HG02840 (cell line): ENCODE measurements around the gene TEX261.
A peak's percentile ranks its signal among the peaks of the same experiment; 100 is the strongest.

ENCODE experiments used
- ATAC-seq: cut with Tn5 transposase; IDR thresholded peaks from one replicate; pipeline ENCODE4 v1.9.1; 2021; ENCODE audit warnings: mild to moderate bottlenecking, moderate library complexity, moderate number of reproducible peaks; ENCODE audit not compliant: unreplicated experiment, low FRiP score

Gene TEX261

DNA sequence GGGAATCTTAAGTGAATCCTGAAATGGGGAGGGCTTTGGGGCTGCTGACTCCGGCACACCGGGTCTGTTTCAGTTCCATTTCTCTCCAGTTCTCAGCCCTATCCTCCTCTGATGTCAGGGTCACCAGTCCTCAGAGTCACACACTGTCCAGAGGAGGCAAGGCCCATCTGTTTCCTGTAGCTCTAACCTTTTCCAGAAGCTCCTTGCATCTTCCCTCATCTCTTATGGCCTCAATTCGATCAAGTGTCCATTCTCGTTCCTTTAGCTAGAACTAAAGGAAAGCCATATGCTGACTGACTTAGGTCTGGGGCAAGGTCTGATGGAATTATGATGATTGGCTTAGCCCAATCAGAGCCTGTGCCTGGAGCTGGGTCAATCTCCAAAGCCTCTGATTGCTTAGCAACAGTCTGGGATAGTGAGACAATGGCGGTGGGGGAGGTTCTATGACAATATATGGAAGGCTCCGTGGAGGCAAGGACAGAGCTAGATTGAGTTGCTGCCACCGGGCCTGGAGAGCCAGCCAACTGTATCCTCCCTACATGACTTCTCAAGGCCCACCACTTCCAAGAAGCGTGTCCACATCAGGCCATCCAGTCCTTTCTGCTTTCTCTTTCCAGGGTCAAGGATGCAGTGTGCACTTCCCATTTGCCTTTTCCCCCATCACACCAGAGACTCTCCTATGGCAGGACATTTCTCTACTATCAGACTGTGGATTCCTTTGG, 11.0 kb downstream of the TEX261 start:
- no peak for ATAC-seq

DNA sequence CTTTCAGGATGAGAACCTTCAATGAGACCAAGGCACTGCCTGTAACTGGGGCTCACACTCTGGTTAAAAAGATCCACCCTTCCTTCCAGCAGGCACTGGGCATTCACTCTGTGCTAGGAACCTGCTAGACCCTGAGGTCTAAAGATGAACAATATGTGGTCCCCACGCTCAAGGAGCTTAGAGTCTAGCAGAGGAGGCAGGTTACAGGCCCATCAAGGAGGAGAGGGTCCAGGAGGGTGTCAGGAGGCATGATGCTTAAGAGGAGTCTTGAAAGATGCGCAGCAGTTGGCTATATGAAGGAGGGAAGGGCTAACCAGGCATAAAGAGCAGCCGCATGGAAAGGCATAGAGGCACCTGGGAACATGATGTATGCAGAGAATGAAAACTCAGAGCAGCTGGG, 11.7 kb downstream of the TEX261 start:
- ATAC-seq, result no peak

DNA sequence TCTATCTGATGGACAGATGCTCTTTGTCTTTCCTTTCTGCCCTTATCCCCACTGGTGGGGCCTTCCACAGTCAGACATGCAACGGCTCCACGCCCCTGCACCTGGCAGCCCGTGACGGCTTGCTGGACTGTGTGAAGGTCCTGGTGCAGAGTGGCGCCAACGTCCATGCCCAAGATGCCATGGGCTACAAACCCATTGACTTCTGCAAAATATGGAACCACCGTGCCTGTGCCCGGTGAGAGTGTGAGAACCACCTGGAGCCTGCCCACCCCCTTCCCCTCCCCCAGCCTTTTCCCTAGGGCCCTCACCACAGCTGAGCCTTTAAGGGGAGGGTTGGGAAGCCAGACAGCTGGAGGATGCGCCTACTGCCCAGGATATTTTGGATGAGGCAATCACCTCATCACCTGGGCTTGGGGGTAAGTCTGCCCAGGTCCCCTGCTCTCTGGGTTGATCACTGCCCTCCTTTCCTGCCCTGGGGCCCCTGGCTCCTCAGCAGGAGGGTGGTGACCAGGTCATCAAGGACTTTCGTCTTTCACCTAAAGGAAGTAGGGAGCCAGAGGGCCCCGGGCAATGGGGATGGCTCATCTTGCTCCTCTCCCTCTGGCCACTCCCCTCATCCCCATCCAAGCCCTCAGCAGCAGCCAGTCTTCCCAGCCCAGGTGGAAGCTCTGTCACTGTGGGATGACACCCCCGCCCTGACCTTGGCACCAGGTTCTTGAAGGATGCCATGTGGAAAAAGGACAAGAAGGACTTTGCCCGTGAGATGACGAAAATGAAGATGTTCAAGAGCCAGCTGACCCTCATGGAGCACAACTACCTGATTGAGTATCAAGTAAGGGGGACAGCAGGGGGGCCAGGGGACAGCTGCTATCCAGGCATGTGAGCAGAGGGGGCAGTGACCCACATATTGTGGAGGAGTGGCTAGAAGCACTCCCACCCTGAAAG, 12.5 kb downstream of the TEX261 start:
- ATAC-seq, result no peak

DNA sequence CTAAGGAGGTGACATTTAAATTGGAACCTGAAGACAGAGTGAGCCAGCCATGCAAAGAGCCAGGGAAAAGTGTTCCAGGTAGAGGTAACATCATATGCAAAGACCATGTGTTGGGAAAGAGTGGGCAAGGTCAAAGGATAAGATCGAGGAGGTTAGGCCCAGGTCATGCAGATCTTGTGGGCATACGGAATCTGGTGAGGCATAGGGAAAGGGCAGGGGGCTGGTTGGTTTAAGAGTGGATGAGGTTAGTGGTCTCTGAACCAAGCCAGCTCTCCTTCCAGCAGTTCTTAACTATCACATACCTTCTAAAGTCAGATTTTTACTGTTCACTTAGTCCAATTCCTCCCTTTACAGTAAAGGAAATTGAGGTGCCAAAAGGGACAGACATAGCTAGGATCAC, 13.3 kb downstream of the TEX261 start:
- no peak for ATAC-seq

DNA sequence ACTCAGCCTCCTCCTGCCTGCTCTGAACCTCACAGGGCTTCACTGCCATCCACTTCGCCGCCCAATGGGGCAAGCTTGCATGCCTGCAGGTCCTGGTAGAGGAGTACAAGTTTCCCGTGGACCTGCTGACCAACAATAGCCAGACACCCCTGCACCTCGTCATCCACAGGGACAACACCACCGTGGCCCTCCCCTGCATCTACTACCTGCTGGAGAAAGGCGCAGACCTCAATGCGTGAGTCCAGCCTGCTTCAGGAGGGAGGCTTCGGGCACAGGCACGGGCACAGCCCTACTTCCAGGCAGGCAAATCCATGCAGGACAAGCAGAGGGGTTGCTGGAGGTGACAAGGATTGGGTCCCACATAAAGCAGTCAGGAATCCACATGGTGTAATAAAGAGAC, 15.0 kb downstream of the TEX261 start:
- ATAC-seq, result no peak

DNA sequence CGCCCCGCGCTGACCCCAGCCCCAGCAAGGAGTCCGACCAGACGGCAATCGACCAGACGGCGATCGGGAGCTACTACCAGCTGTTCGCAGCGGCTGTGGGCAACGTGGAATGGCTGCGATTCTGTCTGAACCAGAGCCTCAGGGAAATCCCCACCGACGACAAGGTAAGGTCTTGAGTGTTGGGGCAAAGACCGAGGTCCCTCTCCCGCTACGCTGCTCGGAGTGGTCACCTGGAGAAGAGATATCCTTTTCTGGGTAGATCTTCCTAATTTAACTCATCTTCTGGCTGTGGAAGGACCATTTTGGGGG, 15.5 kb downstream of the TEX261 start:
- ATAC-seq, result no peak

DNA sequence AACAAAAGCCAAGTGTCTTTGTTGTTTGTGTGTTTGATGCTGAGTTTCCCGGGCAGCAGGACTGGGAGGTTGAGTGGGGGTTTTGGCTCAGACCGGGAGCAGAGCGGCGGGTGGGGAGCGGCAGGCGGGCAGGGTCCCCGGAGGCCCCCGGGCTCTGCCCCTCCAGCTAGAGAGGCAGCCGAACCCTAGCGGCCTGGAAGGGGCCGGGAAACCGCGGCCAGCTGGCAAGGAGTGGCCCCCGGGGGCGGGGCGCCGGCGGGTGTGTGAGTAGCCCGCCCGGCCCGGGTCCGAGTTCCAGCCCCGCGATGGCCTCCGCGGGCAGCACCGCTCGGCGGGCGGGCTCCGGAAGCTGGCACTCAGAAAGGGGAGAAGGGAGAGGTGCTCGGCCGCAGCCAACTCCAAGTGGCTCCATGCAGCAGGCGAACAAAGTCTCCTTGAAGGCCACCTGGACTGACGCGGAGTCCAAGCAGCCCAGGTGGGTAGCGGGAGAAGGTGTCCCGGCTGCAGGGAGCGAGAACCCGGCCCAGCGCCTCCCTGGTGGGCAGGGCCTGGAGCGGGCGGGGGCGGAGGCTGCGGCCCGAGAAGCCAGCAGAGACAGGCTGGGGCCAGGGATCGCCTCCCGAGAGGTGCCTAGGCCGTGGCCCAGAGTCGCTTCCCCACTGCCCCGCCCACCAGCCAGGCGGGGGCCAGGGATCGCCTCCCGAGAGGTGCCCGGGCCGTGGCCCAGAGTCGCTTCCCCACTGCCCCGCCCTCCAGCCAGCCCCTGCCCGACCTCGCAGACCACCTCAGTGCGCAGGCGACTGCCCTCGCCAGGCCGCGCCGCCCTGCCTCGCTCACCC, 16.1 kb downstream of the TEX261 start, which contains the start of gene ANKRD53:
TSS of gene ANKRD53 (plus strand) at position 290 of the 839 bp plus-strand sequence. CDS start at position 306, 16 bp downstream.
- ATAC-seq, result no peak

DNA sequence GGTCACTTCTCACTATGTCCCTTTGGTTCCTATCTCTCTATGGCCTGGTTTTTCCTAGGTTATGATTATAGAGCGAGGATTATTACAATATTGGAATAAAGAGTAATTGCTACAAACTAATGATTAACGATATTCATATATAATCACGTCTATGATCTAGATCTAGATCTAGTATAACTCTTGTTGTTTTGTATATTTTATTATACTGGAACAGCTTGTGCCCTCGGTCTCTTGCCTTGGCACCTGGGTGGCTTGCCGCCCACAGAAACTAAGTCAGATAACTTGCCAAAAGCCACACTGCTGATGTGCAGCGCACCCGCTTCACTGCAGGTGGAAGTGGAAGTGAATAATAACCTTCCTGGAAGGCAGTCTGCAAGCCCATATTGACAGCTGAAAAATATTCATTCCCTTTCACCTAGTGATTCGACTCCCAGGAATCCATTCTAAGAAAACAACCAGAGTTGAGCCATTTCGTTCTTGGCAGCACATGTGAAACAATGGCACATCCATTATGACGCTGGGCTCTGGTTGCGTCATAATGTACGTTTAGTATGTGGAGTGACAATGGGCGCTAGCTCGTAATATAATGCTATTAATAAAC, 17.0 kb downstream of the TEX261 start:
- ATAC-seq, result no peak

DNA sequence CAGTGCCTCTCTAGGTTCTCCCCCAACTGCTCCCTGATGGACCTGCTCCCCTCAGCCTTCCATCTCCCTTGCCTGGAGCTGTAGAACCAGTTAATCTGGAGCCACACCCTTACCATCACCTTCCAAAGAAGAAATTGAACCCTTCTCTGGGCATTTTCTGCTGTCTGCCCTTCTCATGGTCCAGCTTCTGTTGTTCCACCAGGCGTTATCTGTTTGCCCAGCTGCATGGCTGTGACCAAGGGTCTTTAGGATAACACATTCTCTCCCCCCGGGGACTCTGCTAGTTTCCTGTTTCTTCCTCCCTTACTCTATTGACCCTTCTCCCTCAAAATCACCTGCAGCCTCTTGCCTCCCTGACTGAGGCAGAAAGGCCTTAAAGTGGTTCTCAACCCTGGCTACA, 19.4 kb downstream of the TEX261 start:
- ATAC-seq, result no peak

DNA sequence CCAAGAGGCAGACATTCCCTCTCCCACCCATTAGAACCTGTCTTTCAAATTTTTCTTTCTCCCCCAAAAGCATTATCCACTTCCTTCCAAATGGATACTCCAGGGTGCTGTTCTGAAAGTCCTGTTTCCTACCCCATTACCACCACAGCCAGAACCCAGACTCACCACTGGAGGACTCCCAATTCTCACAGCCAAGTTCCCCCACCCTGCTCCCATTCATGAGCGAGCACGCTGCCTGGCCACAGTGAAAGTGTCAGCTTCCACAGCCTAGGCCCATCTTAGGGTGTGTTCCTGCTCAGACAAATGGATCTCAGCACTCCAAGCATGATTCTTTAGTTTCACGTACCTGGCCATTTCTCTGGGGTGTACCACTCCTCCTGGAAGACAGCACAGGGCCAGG, 20.1 kb downstream of the TEX261 start:
- no peak for ATAC-seq

DNA sequence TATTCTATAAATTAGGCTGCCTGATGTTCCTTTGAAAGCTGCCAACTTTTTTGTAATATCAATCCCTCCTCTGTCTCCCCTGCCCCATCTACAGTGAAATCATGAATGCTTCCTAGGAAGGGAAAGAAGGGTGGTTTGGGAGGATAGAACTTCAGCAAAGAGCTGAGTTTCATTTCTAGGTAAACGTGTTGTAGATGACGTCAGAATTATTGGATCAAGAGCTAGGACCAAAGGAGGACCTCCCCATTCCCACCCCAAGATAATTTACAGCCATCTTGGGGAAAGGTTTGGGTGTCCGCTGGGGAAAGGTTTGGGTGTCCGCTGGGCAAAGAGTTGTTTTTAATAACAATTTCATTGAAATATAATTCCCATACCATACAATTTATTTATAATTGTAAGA, 27.5 kb downstream of the TEX261 start:
- ATAC-seq, result no peak

DNA sequence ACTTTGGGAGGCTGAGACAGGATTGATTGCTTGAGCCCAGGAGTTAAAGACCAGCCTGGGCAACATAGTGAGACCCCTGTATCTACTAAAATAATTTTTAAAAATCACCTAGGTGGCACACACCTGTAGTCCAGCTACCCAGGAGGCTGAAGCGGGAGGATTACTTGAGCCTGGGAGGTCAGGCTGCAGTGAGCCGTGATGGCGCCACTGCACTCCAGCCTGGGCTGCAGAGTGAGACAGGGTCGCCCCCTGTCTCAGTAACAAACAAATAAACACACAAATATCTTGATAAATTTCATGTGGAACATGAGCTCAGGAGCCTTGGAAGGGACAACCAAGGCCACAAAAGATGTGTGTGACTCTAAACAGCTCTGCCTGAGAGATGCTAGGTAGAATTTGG, 28.0 kb downstream of the TEX261 start:
- ATAC-seq, result no peak

DNA sequence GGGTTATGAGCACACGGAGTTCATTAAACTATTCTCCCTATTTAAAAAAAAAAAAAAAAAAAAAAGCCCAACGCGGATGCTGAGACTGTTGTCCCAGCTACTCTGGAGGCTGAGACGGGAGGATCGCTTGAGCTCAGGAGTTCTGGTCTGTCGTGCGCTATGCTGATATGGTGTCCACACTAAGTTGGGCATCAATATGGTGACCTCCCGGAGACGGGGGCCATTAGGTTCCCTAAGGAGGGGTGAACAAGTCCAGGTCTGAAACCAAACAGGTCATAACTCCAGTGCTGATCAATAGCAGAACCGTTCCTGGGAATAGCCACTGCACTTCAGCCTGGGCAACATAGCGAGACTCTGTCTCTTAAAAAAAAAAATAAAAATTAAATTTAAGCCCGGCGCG, 29.2 kb downstream of the TEX261 start:
- no peak for ATAC-seq

DNA sequence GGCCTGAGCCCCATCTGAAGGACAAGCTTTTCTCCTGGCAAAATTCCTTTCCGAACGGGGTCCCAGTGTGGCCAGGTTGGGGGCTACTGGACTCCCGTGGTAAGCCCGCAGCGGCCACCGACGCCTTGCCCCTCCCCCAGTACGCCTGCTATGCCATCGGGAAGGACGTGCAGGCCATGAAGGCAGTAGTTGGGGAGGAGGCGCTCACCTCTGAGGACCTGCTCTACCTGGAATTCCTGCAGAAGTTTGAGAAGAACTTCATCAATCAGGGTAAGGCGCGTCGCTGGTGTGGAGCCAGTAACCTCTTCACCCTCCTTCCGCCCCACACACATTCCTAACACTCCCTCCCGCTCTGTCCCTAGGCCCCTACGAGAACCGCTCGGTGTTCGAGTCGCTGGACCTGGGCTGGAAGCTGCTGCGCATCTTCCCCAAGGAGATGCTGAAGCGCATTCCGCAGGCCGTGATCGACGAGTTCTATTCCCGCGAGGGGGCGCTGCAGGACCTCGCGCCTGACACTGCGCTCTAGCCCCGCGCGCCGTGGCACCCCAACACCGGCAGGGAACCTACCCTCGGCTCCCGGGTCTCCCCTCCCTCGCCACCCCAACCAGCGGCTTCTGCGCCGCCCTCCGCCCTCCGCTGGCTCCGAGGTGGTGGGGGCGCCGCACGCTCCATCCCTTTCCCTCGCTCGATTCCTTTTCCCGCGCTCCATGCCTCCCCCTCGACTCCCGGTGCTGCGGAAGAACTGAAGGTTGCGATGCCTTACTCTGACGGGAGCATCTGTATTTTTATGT, 29.9 kb downstream of the TEX261 start:
- ATAC-seq, result peak; percentile 58

DNA sequence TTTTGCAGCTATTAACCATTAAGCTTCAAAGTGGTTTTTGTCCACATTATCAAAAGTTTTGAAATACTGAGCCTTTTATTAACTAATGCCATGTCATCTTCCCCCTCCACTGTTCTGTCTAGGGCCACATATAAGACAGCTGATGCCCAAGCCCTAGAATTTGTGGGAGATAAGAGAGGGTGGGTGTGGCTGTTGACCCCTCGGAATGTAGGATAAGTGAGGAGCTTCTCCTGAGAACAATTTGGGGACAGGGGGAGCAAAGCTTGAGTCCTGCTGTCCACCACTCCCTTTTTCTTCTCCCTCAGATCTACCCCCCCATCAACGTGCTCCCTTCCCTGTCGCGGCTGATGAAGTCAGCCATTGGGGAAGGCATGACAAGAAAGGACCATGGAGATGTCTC, 30.5 kb downstream of the TEX261 start:
- ATAC-seq, result no peak

DNA sequence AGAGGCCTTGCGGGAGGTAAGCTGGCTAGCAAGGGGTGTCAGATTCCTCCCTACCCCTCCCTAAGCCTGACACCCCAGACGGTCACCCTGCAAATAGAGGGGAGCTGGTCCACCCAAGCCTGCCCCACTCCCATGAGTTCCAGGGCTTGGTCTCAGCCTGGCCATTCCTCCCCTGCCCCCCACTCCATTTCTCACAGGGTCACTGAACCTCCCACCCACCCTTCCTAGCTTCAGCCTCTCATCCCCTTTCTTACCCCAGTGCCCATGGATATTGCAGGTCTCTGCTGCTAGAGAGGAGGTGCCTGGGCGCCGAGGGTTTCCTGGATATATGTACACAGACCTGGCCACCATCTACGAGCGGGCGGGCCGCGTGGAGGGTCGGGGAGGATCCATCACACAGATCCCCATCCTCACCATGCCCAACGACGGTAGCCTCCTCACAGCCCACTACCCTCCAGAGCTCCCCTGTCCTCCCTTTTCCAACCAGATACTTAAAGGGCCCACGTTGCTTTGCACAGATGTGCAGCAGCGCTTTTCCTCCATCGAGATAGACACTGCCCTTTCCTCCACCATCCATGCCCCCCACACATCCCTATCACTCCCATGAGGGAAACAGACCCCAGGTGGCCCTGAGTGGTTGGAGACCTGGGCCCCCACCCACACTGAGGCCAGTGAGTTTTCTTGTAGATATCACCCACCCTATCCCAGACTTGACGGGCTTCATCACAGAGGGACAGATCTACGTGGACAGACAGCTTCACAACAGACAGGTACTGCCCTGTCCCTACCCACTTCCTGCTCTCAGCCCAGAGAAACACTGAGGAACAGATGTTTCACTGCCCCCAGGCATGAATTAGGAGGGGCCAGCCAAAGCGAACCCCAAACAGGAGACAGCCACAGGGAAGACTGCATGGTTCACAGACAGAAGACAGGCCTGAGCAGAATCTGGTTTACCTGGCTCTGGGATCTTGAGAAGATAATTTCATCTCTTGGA, 31.5 kb downstream of the TEX261 start:
- no peak for ATAC-seq

DNA sequence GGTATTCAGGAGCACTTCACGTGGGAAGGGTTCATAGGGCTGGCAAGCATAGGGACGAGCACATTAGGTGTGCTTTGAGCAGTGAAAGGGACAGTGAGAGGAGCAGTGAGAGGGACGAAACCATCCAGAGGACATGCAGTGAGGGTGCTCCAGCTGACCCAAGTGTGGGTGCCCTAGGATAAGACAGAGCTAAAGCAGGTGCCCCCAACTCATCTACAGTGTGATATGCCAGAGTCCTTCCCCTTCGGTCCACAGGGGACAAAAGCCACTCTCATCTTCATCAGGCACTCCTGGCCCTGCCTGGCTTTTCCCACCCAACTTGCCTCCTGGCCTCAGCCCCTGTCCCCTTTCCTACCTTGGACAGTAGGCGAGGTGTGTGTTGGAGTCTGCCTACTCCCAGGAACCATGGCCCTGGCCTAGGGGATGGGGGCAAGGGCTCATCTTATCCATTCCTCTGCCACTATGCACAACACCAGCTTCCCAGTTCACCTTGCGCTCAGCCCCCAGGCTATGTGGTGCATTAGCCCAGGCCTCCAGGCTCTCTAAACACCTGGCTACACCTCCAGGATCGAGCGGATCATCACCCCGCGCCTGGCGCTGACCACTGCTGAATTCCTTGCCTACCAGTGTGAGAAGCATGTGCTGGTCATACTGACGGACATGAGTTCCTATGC, 32.3 kb downstream of the TEX261 start:
- ATAC-seq, result no peak

DNA sequence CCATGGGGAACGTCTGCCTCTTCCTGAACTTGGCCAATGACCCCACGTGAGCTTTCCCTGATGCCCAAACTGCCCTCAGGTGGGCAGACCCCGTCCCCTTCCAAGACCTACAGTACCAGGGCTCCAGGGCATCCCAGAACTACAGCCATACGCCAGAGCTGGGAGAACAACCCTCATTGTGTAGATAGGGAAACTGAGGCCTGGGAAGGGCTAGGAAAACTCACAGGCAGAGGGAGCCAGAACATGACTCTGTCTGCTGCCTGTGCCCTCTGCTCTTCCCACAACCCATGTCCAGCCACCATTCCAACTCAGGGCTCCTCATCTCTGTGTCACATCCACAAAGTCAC, 33.1 kb downstream of the TEX261 start:
- no peak for ATAC-seq
